SU-DHL-6 (cell line): ENCODE data around the gene JMY.

Source experiments
- H2AFZ ChIP-seq: fragments of 200-600 bp; sonication (generic); 2 replicates; pipeline ENCODE4 v1.6.1; 2014; ENCODE audit warnings: low read depth, mild to moderate bottlenecking, moderate library complexity, mixed read lengths, antibody characterized with exemption, low read length; ENCODE audit not compliant: severe bottlenecking
- H3F3A ChIP-seq: fragments of 200-600 bp; shearing (Covaris generic); 2 replicates; pipeline ENCODE4 v1.6.0; 2016; ENCODE audit warnings: antibody characterized with exemption, mild to moderate bottlenecking; ENCODE audit not compliant: insufficient read depth
- H3K27ac ChIP-seq: fragments of 200-600 bp; sonication (generic); 2 replicates; pipeline ENCODE4 v1.5.1; 2016; ENCODE audit warnings: low read depth, mild to moderate bottlenecking, low read length, moderate library complexity, mixed read lengths
- H3K27me3 ChIP-seq: fragments of 200-600 bp; sonication (generic), shearing (Covaris generic); 2 replicates; pipeline ENCODE4 v1.6.0; 2014; ENCODE audit warnings: mild to moderate bottlenecking, low read length
- H3K36me3 ChIP-seq: fragments of 200-600 bp; sonication (generic); 2 replicates; pipeline ENCODE4 v1.6.1; 2014; ENCODE audit warnings: mild to moderate bottlenecking, low read length, mixed read lengths
- H3K4me2 ChIP-seq: fragments of 300-600, 200-600 bp; shearing (Covaris generic), sonication (generic); 2 replicates; pipeline ENCODE4 v1.6.0; 2014; ENCODE audit warnings: low read length, low read depth, mild to moderate bottlenecking; ENCODE audit not compliant: poor library complexity, severe bottlenecking
- H3K4me3 ChIP-seq: fragments of 200-600 bp; sonication (generic); 2 replicates; pipeline ENCODE4 v1.5.1; 2014; ENCODE audit warnings: antibody characterized with exemption, low read length, mild to moderate bottlenecking, mixed read lengths; ENCODE audit not compliant: insufficient read depth, poor library complexity, severe bottlenecking
- H3K79me2 ChIP-seq: fragments of 200-600 bp; sonication (generic); 2 replicates; pipeline ENCODE4 v1.6.1; 2014; ENCODE audit warnings: mild to moderate bottlenecking, low read length, moderate library complexity; ENCODE audit not compliant: insufficient read depth
- H3K9ac ChIP-seq: fragments of 200-600 bp; sonication (generic); 2 replicates; pipeline ENCODE4 v1.7.0; 2014; ENCODE audit warnings: mild to moderate bottlenecking, low read length
- H3K9me2 ChIP-seq: fragments of 200-600 bp; sonication (generic); replicated peaks from 2 replicates; pipeline ENCODE4 v1.6.1; 2014; ENCODE audit warnings: low read length; ENCODE audit not compliant: insufficient read depth
- H3K9me3 ChIP-seq: fragments of 200-600 bp; sonication (generic); 2 replicates; pipeline ENCODE4 v1.6.1; 2014; ENCODE audit warnings: low read length, mixed read lengths; ENCODE audit not compliant: insufficient read depth
- H4K20me1 ChIP-seq: fragments of 200-600 bp; sonication (generic); 2 replicates; pipeline ENCODE4 v1.6.1; 2014; ENCODE audit warnings: low read depth, mild to moderate bottlenecking, antibody characterized with exemption, low read length, moderate library complexity, mixed read lengths
- CTCF ChIP-seq: fragments of 200-600 bp; sonication (generic); IDR thresholded peaks from one replicate; pipeline ENCODE4 v1.5.1; 2017; ENCODE audit warnings: antibody characterized with exemption, mild to moderate bottlenecking, low read length, moderate library complexity; ENCODE audit not compliant: insufficient read depth, poor library complexity, severe bottlenecking
- EZH2phosphoT487 ChIP-seq: fragments of 200-600 bp; sonication (generic), shearing (Covaris generic); conservative IDR thresholded peaks from 2 replicates; pipeline ENCODE4 v1.6.1; 2018; ENCODE audit warnings: mild to moderate bottlenecking, antibody characterized with exemption, low read length, moderate library complexity, mixed read lengths

JMY gene

GRCh38 chr5:79302454-79302853 is 66.5 kb downstream of the JMY start:
- no peak overlapping the region for H3K4me2 ChIP-seq
- no peaks in the 10 kb centered on the region for H4K20me1 ChIP-seq
- H3K27ac ChIP-seq = no peak overlapping the region
- no peak overlapping the region for H2AFZ ChIP-seq
- H3K36me3 ChIP-seq = no peaks in the 10 kb centered on the region
- H3K4me3 ChIP-seq = no peak overlapping the region
- H3F3A ChIP-seq = no peaks in the 10 kb centered on the region
- H3K9me2 ChIP-seq = no peaks in the 10 kb centered on the region
- H3K9ac ChIP-seq = no peak overlapping the region
- no peak for TF ChIP-seq CTCF
- no peak for TF ChIP-seq EZH2phosphoT487
- H3K79me2 ChIP-seq = no peaks in the 10 kb centered on the region
- no peaks in the 10 kb centered on the region for H3K27me3 ChIP-seq
- H3K9me3 ChIP-seq = no peaks in the 10 kb centered on the region

GRCh38 chr5:79305706-79306105 is 69.8 kb downstream of the JMY start:
- H3K9ac ChIP-seq = no peak overlapping the region
- H3K27ac ChIP-seq = no peak overlapping the region
- TF ChIP-seq EZH2phosphoT487 (no peak), CTCF (no peak)
- H3K4me2 ChIP-seq = no peak overlapping the region
- H4K20me1 ChIP-seq = no peaks in the 10 kb centered on the region
- H3K4me3 ChIP-seq = no peak overlapping the region
- no peaks in the 10 kb centered on the region for H3K9me3 ChIP-seq
- no peaks in the 10 kb centered on the region for H3K79me2 ChIP-seq
- H3K27me3 ChIP-seq = no peaks in the 10 kb centered on the region
- H3K9me2 ChIP-seq = no peaks in the 10 kb centered on the region
- H2AFZ ChIP-seq = no peak overlapping the region
- no peaks in the 10 kb centered on the region for H3F3A ChIP-seq
- H3K36me3 ChIP-seq = no peaks in the 10 kb centered on the region

- H3K9ac ChIP-seq = no peak overlapping the region
- H3K4me2 ChIP-seq = no peak overlapping the region
- H3K9me3 ChIP-seq = no peaks in the 10 kb centered on the region
- H3K9me2 ChIP-seq = no peaks in the 10 kb centered on the region
- no peaks in the 10 kb centered on the region for H3K36me3 ChIP-seq
- H3K4me3 ChIP-seq = no peak overlapping the region
- no peaks in the 10 kb centered on the region for H3F3A ChIP-seq
- H3K27me3 ChIP-seq = no peaks in the 10 kb centered on the region
- no peaks in the 10 kb centered on the region for H3K79me2 ChIP-seq
- no peak overlapping the region for H3K27ac ChIP-seq
- no peak overlapping the region for H2AFZ ChIP-seq
- no peaks in the 10 kb centered on the region for H4K20me1 ChIP-seq
- TF ChIP-seq CTCF = no peak
Measured at GRCh38 chr5:79318935-79319614, 83.1 kb downstream of the JMY start.

GRCh38 chr5:79329453-79329852 is 93.5 kb downstream of the JMY start:
- no peak for TF ChIP-seq EZH2phosphoT487
- no peak for TF ChIP-seq CTCF
- no peaks in the 10 kb centered on the region for H3K9me3 ChIP-seq

More at GRCh38 chr5:79329453-79329852, 93.5 kb downstream of the JMY start:
- Histone ChIP-seq H3K9me2 (no peaks in the 10 kb centered on the region), H3K79me2 (no peaks in the 10 kb centered on the region), H3K4me3 (no peak overlapping the region), H3K27me3 (no peaks in the 10 kb centered on the region), H2AFZ (no peak overlapping the region), H3K4me2 (no peak overlapping the region), H3K36me3 (no peaks in the 10 kb centered on the region), H3K9ac (no peak overlapping the region), H3K27ac (no peak overlapping the region), H4K20me1 (no peaks in the 10 kb centered on the region), H3F3A (no peaks in the 10 kb centered on the region)
